HL-60/S4 treated with phorbol 12-myristate 13-acetate at 8.2 ng/mL for 4 days and 3 days (cell line): ENCODE measurements around the gene ZNF746.
"Not testable (repeated sequence)": the region's sequence is repeated elsewhere in the genome, so short reads cannot be mapped to it uniquely, and the experiment has no call there.

Source experiments
- in situ Hi-C: fragments of 300-500 bp; cut with MboI; formaldehyde crosslinking; loops from 2 replicates; pipeline ENCODE4 v1.15.0; 2022; ENCODE audit warnings: low sequenced_read_pairs

The ZNF746 gene

DNA sequence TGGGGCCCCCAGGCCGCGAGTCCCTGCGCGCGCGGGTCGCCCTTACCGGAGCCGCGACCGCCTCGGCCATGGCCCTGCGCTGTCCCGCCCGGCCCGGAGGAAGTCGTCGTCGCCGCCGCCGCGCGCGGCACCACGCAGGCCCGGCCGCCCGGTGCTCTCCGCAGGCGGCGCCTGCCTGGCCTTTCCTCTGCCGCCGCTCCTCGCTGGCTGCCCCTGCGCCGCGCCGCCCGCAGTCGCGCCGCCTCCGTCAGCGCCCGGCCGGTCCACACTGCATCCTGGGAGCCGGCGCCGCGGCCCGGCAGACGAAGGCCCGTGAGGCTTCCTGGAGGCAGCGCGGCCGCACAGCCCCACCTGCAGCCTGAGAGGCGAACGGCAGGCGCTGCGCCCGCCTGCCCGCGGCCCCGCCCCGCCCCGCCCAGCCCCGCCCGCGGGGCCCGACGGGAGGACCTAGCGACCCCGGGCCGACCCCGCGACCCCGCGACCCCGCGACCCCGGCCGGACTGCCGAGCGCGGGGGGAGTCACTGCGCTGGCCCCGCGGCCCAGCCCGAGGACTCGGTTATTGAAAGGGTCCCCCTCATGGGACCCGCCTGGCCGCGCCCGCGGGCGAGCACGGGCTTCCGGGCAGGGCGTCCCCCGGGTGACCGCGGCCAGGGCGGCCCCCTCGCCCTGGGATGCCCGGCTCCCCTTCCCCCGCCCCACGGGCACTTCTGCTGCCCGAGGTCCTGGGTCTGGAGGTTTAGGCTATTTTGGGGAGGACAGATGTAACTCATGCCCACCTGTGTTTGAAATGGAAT lies at the start of gene ZNF746:
ZNF746 (minus strand) TSS at position 343 of the 795 bp plus-strand sequence; CDS start at position 70, 273 bp downstream.
- in situ Hi-C loops, result no loop called here

- in situ Hi-C loops, result no loop called here
Measured at GRCh38 chr7:149547126-149547525, 49.5 kb upstream of the ZNF746 start.

GRCh38 chr7:149546331-149546730 lies 48.7 kb upstream of the ZNF746 start:
- in situ Hi-C loops, result no loop called here

DNA sequence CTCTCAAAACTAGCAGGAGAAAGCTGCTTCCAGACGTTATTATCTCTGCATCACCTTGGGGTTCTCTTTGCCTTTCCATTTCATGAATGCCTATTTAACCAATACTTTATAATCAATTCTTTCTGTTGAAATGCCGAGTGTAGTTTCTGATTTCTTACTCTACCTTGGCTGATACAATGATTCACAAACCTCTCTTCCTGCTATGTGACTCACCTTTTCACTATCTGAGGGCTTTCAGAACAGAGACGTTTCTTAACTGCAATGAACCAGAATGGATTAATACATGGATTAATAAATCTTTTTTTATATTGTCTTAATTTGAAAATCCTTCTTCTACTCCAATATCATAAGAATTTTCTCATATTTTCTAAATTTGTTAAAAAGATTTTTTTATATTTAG lies 46.4 kb upstream of the ZNF746 start:
- in situ Hi-C loops, result no loop called here

DNA sequence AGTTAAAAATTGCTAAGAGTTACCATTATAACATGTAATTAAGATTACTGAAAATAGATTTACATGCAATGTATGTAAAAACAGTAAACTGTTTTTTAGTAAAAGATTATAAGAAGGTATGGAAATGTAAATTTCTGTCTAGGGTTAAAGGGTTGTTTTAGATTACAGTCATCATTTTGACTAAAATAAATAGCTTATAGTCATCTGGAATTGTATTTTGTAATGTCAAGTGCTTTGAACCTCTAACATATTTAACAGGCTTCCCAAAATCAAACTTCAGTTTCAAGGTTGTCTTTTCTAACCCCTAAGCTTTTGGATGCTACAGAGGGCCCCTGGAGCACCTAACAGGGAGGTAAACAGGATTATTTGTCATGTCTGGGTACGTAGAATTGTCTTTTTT lies 35.0 kb upstream of the ZNF746 start:
- in situ Hi-C loops, result no loop called here

- in situ Hi-C loops, result no loop called here
Measured at GRCh38 chr7:149529136-149529718, 31.6 kb upstream of the ZNF746 start.

DNA sequence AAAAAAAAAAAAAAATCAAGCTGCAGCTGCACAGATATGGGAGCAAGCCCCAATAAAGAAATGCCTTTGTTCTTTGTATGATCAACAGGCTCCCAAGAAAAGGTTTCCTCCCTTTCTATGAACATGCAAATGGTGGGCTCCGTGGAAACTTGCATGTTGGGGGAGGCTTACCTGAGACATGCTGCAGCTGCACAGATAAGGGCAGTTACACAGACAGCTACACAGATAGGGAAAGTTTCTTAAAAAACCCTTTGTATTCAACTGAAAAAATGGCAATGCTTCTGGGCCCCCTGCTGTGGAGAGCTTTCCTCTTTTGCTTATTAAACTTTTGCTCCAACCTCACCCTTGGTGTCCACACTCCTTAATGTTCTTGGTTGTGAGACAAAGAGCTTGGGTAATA lies 29.8 kb upstream of the ZNF746 start:
- in situ Hi-C loops, result no loop called here

DNA sequence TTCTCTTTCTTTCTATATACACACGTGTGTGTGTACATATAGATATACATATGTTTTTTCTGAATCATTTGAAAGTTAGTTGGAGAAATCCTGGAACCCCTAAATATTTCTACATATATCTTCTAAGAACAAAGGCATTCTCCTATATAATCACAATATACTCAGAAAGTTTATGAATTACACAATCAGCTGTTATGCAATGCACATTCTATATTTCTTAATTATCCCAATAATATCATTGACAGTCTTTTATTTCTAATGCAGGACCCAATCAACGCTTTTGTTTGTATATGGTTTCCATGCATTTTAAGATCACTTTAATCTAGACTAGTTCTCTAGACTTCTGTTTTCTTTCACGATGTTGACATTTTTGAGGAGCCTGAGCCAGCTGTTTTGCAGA lies 27.7 kb upstream of the ZNF746 start:
- in situ Hi-C loops, result no loop called here

DNA sequence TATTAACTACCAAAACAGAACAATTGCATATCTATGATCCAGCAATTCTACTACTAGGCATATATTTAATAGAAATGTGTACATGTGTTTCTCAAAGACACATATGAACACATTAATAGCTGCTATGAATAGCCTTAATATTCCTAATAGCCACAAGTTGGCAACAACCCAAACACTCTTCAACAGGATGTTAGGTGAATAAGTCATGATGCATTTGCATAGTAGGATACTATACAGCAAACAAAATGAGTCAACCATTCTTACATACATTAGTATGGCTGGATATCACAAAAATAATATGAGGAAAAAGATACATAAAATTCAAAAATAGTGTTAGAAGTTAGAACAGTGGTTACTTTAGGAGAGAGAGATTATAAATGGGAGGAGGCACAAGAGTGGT lies 26.8 kb upstream of the ZNF746 start:
- in situ Hi-C loops, result no loop called here

- in situ Hi-C loops, result no loop called here
Measured at GRCh38 chr7:149510248-149510647, 12.6 kb upstream of the ZNF746 start.

DNA sequence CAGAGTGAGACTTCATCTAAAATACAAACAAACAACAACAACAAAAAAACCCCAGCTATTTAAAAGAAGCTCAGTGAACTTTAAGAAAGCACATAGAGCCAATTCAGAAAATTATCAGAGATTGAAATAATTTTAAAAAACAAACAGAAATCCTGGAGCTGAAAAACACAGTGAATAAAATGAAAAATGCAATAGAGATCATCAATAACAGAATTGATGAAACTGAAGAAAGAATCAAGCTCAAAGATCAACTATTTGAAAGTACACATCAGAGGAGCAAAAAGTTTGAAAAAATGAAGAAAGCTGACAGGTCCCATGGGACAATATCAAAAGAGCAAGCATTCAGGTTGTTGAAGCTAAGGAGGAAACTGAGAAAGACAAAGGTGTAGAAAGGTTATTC lies 12.2 kb upstream of the ZNF746 start:
- in situ Hi-C loops, result no loop called here

GRCh38 chr7:149505551-149505950 lies 7.9 kb upstream of the ZNF746 start:
- in situ Hi-C loops, result no loop called here

DNA sequence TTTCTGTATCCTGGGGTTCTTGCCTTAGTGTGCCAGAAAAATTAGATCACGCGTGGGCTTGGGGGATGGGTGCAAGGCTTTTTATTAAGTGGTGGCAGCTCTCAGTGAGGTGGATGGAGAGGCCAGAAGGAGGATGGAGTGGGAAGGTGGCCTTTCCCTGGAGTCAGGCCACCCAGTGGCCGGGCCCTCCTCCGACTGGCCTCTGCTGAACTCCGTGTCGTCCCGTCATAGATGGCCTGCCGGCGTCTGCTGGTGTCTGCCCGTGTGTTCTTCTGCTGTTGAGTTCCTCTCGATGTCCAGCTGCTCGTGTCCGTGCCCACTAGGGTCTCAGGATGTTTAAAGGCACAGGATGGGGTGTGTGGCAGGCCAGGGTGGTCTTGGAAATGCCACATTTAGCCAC lies 4.0 kb upstream of the ZNF746 start:
- in situ Hi-C loops, result no loop called here

- in situ Hi-C loops, result no loop called here
Measured at GRCh38 chr7:149500910-149501309, 3.3 kb upstream of the ZNF746 start.

DNA sequence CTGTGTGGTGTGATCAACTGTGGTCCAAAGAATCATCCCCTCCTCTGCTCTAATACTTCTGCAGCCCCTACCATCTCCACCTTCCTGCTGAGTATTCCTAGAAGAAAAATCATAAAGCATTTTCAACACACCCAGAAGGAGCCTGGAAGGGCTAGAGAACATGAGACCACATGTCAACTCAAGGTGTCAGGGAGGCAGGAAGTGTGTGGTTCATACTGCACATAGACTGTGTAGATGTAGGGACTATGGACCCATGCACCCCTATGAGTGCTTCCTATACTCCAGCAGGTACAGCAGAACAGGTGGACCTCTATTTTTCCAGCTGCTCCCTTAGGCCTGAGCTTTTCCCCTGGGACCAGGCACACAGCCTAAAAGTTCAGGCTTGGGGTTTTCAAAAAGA lies 2.6 kb upstream of the ZNF746 start:
- in situ Hi-C loops, result no loop called here

- in situ Hi-C loops, result no loop called here
Measured at GRCh38 chr7:149498811-149499210, 1.2 kb upstream of the ZNF746 start.

- in situ Hi-C loops, result no loop called here
Measured at GRCh38 chr7:149496642-149497391, 792 bp downstream of the ZNF746 start.

DNA sequence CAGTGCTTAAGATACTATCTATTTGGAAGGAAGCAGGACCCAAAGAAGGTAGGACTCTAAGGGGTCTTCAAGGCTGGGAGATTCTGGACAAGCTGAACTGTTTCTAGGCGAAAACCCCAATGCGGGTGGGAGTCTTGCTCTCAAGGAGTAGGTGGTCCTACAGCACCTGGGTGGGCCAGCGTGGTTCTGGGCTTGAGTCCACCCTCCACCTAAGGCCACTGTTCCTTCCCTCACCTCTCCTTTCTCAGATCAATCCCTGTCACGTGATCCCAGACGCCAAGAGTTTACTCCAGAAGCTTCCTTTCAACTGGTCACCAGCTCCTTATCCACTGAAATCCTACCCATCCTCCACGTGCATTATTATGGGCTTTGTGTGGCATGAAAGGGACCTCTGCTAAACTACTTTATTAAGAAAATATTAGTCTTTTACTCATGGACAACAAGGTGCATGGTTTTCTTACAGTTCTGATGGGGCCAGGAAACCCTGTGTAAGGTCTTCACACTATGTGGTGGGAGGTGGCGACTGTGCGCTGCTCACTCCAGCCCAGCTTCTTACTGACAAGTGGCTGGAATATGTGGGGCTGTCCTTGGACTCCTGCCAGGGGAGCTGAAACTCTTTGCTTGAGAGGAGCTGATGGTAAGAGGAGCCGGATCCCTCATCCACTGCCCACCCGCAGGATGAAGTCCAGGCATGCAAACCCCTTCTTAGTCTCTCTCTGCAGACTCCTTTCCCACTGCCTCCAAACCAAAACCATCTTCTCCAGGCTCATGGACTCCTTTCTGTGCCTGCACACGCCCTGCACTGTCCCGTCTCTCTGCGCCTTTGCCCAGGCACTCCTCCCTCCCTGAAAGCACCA lies 1.6 kb downstream of the ZNF746 start:
- in situ Hi-C loops, result no loop called here

GRCh38 chr7:149494738-149495368 lies 2.8 kb downstream of the ZNF746 start:
- in situ Hi-C loops, result no loop called here

- in situ Hi-C loops, result not testable (repeated sequence)
Measured at GRCh38 chr7:149493975-149494374, 3.6 kb downstream of the ZNF746 start.

GRCh38 chr7:149493366-149493765 lies 4.2 kb downstream of the ZNF746 start:
- in situ Hi-C loops, result no loop called here
